HG02884 (cell line): Measurements from ENCODE around the gene ELAVL4.

ENCODE experiments used
- ATAC-seq: cut with Tn5 transposase; IDR thresholded peaks from one replicate; pipeline ENCODE4 v1.9.1; 2021; ENCODE audit warnings: mild to moderate bottlenecking, moderate library complexity; ENCODE audit not compliant: unreplicated experiment

The ELAVL4 gene

GRCh38 chr1:50108497-50109059 lies at the start of gene ELAVL4:
ELAVL4 (plus strand) TSS chr1:50108920; CDS start chr1:50109190, 270 bp downstream.
- ATAC-seq = no peak

GRCh38 chr1:50060279-50060678 lies 48.4 kb upstream of the ELAVL4 start:
- no peak for ATAC-seq

GRCh38 chr1:50066806-50067205 lies 41.9 kb upstream of the ELAVL4 start:
- ATAC-seq = no peak

- ATAC-seq = no peak
These were observed 33.8 kb upstream of the ELAVL4 start for GRCh38 chr1:50074931-50075330.

- ATAC-seq = no peak
These were observed 31.4 kb upstream of the ELAVL4 start for GRCh38 chr1:50077273-50077672.

GRCh38 chr1:50080904-50081586 lies 27.7 kb upstream of the ELAVL4 start:
- ATAC-seq = no peak

- ATAC-seq = no peak
These were observed 24.3 kb upstream of the ELAVL4 start for GRCh38 chr1:50084389-50084788.

GRCh38 chr1:50091068-50091467 lies 17.7 kb upstream of the ELAVL4 start:
- ATAC-seq = no peak

- ATAC-seq = no peak
These were observed 13.0 kb upstream of the ELAVL4 start for GRCh38 chr1:50095716-50096115.

- no peak for ATAC-seq
These were observed 11.6 kb upstream of the ELAVL4 start for GRCh38 chr1:50097021-50097679.

GRCh38 chr1:50097791-50098190 lies 10.9 kb upstream of the ELAVL4 start:
- ATAC-seq = no peak

- no peak for ATAC-seq
These were observed 10.1 kb upstream of the ELAVL4 start for GRCh38 chr1:50098591-50099021.

- no peak for ATAC-seq
These were observed 9.1 kb upstream of the ELAVL4 start for GRCh38 chr1:50099654-50100053.

- no peak for ATAC-seq
These were observed 5.1 kb upstream of the ELAVL4 start for GRCh38 chr1:50103615-50104081.

GRCh38 chr1:50105433-50105832 lies 3.3 kb upstream of the ELAVL4 start:
- no peak for ATAC-seq

- no peak for ATAC-seq
These were observed 2.5 kb upstream of the ELAVL4 start for GRCh38 chr1:50106095-50106761.

- no peak for ATAC-seq
These were observed 396 bp downstream of the ELAVL4 start for GRCh38 chr1:50109116-50109515.

- ATAC-seq = no peak
These were observed 941 bp downstream of the ELAVL4 start for GRCh38 chr1:50109647-50110075.

- ATAC-seq = no peak
These were observed 1.4 kb downstream of the ELAVL4 start for GRCh38 chr1:50110151-50110550.

GRCh38 chr1:50110656-50111055 lies 1.9 kb downstream of the ELAVL4 start:
- no peak for ATAC-seq

GRCh38 chr1:50111503-50111902 lies 2.8 kb downstream of the ELAVL4 start:
- no peak for ATAC-seq

GRCh38 chr1:50112193-50112592 lies 3.5 kb downstream of the ELAVL4 start:
- no peak for ATAC-seq
